Activated naive CD8-positive, alpha-beta T cell treated with anti-CD3 and anti-CD28 coated beads, Interleukin-2, amount 10 ng/mL, durations not matched to agents 7 days and 5 days (primary cell): ENCODE results near the gene BACH1. TPM values are rescaled to one million over a fixed set of nuclear protein-coding genes. Genes with fewer than 3 reads are reported as not detected.

Experiments used
- ATAC-seq: fragments of 150-1000 bp; cut with Tn5 transposase; one replicate; pipeline ENCODE4 v1.10.0; 2021; ENCODE audit warnings: low read depth, moderate library complexity
- POLR2A ChIA-PET: fragments of 350-600 bp; sonication (Branson Sonifier 250); formaldehyde crosslinking; loops from one replicate; lab custom pipeline; 2021; ENCODE audit warnings: antibody characterized with exemption; lab: Charles Lee
- DNase-seq: peaks from one replicate; pipeline ENCODE4 v3.0.0; 2021
- H3K27ac Mint-ChIP-seq: one replicate; pipeline ENCODE4 v1.8.0; 2022; ENCODE audit warnings: mild to moderate bottlenecking, mixed read lengths
- H3K27me3 Mint-ChIP-seq: one replicate; pipeline ENCODE4 v1.8.0; 2022; ENCODE audit warnings: mild to moderate bottlenecking, moderate library complexity, mixed read lengths
- H3K36me3 Mint-ChIP-seq: one replicate; pipeline ENCODE4 v1.8.0; 2021; ENCODE audit warnings: mild to moderate bottlenecking, mixed read lengths
- H3K4me1 Mint-ChIP-seq: one replicate; pipeline ENCODE4 v1.8.0; 2021; ENCODE audit warnings: mixed read lengths
- H3K4me3 Mint-ChIP-seq: one replicate; pipeline ENCODE4 v1.8.0; 2022; ENCODE audit warnings: mild to moderate bottlenecking, moderate library complexity, mixed read lengths
- H3K9me3 Mint-ChIP-seq: one replicate; pipeline ENCODE4 v1.8.0; 2021; ENCODE audit warnings: mixed read lengths
- total RNA-seq, 2 experiments: library from RNA; stranded (reverse); gene quantifications; one replicate each; pipeline ENCODE4 v1.2.3, GENCODE V29; 2021

Gene BACH1
- total RNA-seq, 2 experiments from 2014 or later = 33.2 to 35.0 TPM

DNA sequence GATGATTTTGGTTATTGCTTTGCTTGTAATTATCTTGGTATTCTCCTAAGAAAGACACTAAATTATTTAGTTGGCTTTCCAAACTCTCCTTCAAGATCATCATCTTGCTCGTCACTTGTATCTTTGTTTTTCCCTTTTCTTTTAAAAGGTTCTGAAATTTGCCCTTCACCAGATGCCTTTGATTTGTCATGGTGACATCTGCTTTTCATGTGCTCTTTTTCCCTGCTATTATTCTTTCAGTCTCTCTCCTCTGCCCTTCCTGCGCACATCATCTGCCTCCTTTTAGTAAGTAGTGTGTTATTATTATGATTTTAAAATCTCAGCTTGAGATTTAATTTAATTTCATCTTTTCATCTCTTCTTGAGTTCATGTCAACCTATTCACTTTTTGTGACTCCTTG is 92.1 kb downstream of the BACH1 start:
- Mint-ChIP-seq H3K4me3 (no peak overlapping the region), H3K27me3 (no peaks in the 10 kb centered on the region), H3K9me3 (no peaks in the 10 kb centered on the region), H3K4me1 (no peaks in the 10 kb centered on the region), H3K36me3 (no peaks in the 10 kb centered on the region), H3K27ac (no peak overlapping the region)
- no peak for ATAC-seq
- POLR2A ChIA-PET = no interaction called here
- DNase-seq = no peak

DNA sequence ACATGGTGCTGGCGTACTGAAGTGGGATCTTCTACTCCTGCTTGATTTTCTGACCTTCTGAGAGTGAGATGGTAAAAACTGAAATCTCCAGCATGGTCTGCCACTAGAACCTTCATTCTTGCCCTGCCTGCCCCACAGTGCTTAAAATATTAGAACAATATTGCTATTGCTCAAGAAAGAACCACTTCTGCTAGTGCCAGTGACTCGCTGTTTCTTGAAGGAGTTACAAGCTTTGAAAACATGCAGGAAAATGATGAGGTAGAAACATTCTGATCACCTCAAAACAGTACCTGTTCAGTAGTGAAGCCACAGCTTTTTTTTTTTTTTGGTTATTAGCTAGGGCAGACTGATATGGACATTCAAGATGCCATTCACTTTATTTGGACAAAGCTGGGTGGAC is 95.3 kb downstream of the BACH1 start:
- H3K27ac Mint-ChIP-seq = no peak overlapping the region
- no peak overlapping the region for H3K4me3 Mint-ChIP-seq
- no peaks in the 10 kb centered on the region for H3K4me1 Mint-ChIP-seq
- DNase-seq = no peak
- H3K27me3 Mint-ChIP-seq = no peaks in the 10 kb centered on the region
- H3K36me3 Mint-ChIP-seq = peaks cover 7% of the 10 kb centered on the region
- peaks cover 7% of the 10 kb centered on the region for H3K9me3 Mint-ChIP-seq
- no peak for ATAC-seq
- POLR2A ChIA-PET = no interaction called here

Other genes starting within 250 kb of the BACH1 start
- gene CCT8, start 225.3 kb upstream of the BACH1 start, total RNA-seq = 100 to 1,000 TPM; 184 to 185 TPM
- 10 to 100 TPM; 10.2 to 12.0 TPM for gene MAP3K7CL, start 168.3 kb upstream of the BACH1 start, total RNA-seq